ENCODE measurements around the gene CPT1C.

The CPT1C gene

GRCh38 chr19:49662011-49662410, 28.9 kb upstream of the CPT1C start:
- DNase-seq, result no peak

GRCh38 chr19:49663224-49663623, 27.7 kb upstream of the CPT1C start:
- DNase-seq, result no peak

- DNase-seq, result peak; percentile 96
Observed at GRCh38 chr19:49664171-49665035, 26.5 kb upstream of the CPT1C start.

- no peak for DNase-seq
Observed at GRCh38 chr19:49665036-49665350, 25.9 kb upstream of the CPT1C start.

- DNase-seq, result peak; percentile 99
Observed at GRCh38 chr19:49665351-49666119, 25.4 kb upstream of the CPT1C start, which contains the start of the genes BCL2L12 and IRF3. BCL2L12 (plus strand) TSS chr19:49665933; CDS start chr19:49666693, 760 bp downstream. IRF3 (minus strand) TSS chr19:49665857; CDS start chr19:49664838, 1,019 bp downstream.

- no peak for DNase-seq
Observed at GRCh38 chr19:49666120-49666444, 24.8 kb upstream of the CPT1C start.

GRCh38 chr19:49667473-49667872, 23.4 kb upstream of the CPT1C start:
- DNase-seq, result no peak

GRCh38 chr19:49669516-49669915, 21.4 kb upstream of the CPT1C start:
- DNase-seq, result no peak

- DNase-seq, result peak; percentile 82
Observed at GRCh38 chr19:49672131-49672919, 18.6 kb upstream of the CPT1C start.

- DNase-seq, result peak; percentile 82
Observed at GRCh38 chr19:49676136-49676783, 14.7 kb upstream of the CPT1C start.

- peak; percentile 99 for DNase-seq
Observed at GRCh38 chr19:49676784-49677230, 14.1 kb upstream of the CPT1C start.

- DNase-seq, result no peak
Observed at GRCh38 chr19:49677231-49677900, 13.6 kb upstream of the CPT1C start, which contains the start of gene PRMT1. PRMT1 (plus strand) TSS chr19:49677271; CDS start chr19:49677281, 10 bp downstream.

GRCh38 chr19:49677901-49678674, 12.8 kb upstream of the CPT1C start:
- peak; percentile 82 for DNase-seq

- no peak for DNase-seq
Observed at GRCh38 chr19:49678985-49679770, 11.7 kb upstream of the CPT1C start.

GRCh38 chr19:49679771-49680413, 11.0 kb upstream of the CPT1C start:
- no peak for DNase-seq

GRCh38 chr19:49680421-49681351, 10.2 kb upstream of the CPT1C start:
- peak; percentile 94 for DNase-seq

- no peak for DNase-seq
Observed at GRCh38 chr19:49681830-49682229, 9.1 kb upstream of the CPT1C start.

GRCh38 chr19:49682274-49682673, 8.6 kb upstream of the CPT1C start:
- DNase-seq, result no peak
